Measurements from ENCODE around the gene MIGA2. TPM values are rescaled to one million over a fixed set of nuclear protein-coding genes. Genes with fewer than 3 reads are reported as not detected.

MIGA2 gene
- polyA plus RNA-seq, 1 experiment = 23.7 TPM

DNA sequence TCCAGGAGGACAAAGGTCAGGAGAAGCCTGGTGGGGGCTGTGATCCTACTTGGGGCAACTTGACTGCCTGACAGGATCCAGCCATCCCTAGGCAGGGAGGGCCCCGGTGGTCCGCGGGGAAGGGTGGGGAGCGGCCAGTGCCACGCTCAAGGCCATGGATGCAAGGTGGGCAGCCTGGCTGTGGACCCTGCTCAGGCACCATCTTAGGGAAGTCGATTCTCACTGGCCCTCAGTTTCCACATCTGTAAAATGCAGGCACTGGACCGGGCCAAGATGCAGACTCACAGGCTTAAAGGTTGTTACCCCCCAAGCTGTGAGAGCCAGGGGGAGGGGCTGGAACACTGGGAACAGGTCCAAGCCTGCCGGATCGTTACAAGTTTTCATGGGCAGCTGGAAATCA, 35.7 kb downstream of the MIGA2 start:
- no peaks in the 10 kb centered on the region for H3K27me3 ChIP-seq (ENCODE audit: control insufficient read depth, insufficient read depth, low read length)
- ChIA-PET POLR2A (no interaction called here), CTCF (no interaction called here)
- DNase-seq (ENCODE audit: low read depth) = no peak
- H3K4me3 ChIP-seq (ENCODE audit: low read depth, low read length) = no peak overlapping the region
- no peak for TF ChIP-seq CTCF (IDR thresholded peaks at IDR 0.05; ENCODE audit: insufficient read depth, low read depth, low read length)
- peaks cover 10% of the 10 kb centered on the region for H3K36me3 ChIP-seq (ENCODE audit: control insufficient read depth, insufficient read depth, low read length)

DNA sequence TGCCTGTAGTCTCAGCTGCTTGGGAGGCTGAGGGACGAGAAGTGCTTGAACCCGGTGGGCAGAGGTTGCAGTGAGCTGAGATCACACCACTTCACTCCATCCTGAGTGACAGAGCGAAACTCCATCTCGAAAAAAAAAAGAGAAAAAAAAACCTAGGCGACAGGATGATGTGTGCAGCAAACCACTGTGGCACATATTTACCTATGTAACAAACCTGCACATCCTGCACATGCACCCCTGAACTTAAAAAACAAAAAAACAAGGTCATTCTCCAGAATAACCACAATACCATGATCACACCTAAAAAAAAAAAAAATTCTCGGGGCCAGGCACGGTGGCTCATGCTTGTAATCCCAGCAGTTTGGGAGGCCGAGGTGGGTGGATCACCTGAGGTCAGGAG, 37.0 kb downstream of the MIGA2 start:
- TF ChIP-seq CTCF (IDR thresholded peaks at IDR 0.05; ENCODE audit: insufficient read depth, low read depth, low read length) = no peak
- no peak for DNase-seq (ENCODE audit: low read depth)
- H3K36me3 ChIP-seq (ENCODE audit: control insufficient read depth, insufficient read depth, low read length) = peaks cover 3% of the 10 kb centered on the region
- ChIA-PET POLR2A (no interaction called here), CTCF (interaction anchor here (0.9 to 1.1 kb wide), 2 partner anchors 24 to 45 kb away, joined by 3 read pairs; partner anchors contain the start of gene SH3GLB2)
- no peak overlapping the region for H3K4me3 ChIP-seq (ENCODE audit: low read depth, low read length)
- H3K27me3 ChIP-seq (ENCODE audit: control insufficient read depth, insufficient read depth, low read length) = no peaks in the 10 kb centered on the region

DNA sequence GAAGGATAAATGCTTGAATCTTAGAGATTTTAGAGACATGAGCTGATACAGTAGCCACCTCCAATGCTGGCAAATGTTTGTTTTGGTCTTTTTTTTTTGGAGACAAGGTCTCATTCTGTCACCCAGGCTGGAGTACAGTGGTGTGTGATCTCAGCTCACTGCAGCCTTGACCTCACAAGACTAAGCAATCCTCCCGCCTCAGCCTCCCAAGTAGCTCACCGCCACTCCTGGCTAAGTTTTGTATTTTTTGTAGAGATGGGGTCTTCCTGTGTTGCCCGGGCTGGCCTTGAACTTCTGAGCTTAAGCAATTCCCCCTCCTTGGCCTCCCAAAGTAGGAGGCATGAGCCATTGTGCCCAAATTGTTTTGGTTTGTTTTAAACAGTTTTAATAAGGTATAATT, 37.7 kb downstream of the MIGA2 start:
- no peak for DNase-seq (ENCODE audit: low read depth)
- Histone ChIP-seq H3K4me3 (ENCODE audit: low read depth, low read length) (no peak overlapping the region), H3K27me3 (ENCODE audit: control insufficient read depth, insufficient read depth, low read length) (no peaks in the 10 kb centered on the region), H3K36me3 (ENCODE audit: control insufficient read depth, insufficient read depth, low read length) (peaks cover 2% of the 10 kb centered on the region; the same call in 1 of the 2 replicates)
- POLR2A ChIA-PET = no interaction called here
- TF ChIP-seq CTCF (IDR thresholded peaks at IDR 0.05; ENCODE audit: insufficient read depth, low read depth, low read length) = no peak
- CTCF ChIA-PET = interaction anchor here (0.9 kb wide), 1 partner anchor 25 kb away, joined by 3 read pairs; no protein-coding TSS in a partner anchor

DNA sequence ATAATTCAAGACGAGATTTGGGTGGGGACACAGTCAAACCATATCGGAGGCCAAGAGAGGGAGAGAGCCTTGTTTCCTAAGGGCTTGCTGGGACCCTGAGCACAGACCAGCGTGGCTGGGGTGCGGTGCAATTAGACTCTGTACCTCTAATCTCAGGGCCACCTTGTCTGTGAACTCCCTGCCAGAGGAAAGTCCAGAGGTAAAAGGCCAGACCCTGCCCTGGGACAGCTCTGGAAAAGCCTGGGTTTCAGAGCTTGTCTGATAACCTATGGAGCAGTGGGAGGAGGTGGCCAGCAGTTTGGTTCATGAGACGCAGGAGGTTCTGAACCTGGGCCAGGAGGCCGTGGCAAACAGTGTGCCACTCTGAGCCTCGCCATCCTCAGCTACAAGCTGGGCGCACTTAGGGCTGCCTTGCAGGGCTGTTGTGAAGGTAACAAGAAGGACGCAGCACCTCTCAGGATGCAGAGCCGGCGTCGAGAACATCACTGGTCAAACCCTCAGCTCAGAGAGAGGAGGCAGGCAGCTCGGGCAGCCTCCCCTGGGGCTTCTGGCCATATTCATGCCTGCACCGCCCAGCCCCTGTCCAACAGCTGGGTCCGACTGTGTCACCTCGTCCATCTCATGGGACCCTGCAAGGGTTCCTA, 39.7 kb downstream of the MIGA2 start:
- H3K27me3 ChIP-seq (ENCODE audit: control insufficient read depth, insufficient read depth, low read length) = no peaks in the 10 kb centered on the region
- H3K4me3 ChIP-seq (ENCODE audit: low read depth, low read length) = no peak overlapping the region
- no peak for DNase-seq (ENCODE audit: low read depth)
- ChIA-PET POLR2A (no interaction called here), CTCF (no interaction called here)
- peaks cover 1% of the 10 kb centered on the region; the same call in 1 of the 2 replicates for H3K36me3 ChIP-seq (ENCODE audit: control insufficient read depth, insufficient read depth, low read length)
- no peak for TF ChIP-seq CTCF (IDR thresholded peaks at IDR 0.05; ENCODE audit: insufficient read depth, low read depth, low read length)

GRCh38 chr9:129076640-129077037, 40.2 kb downstream of the MIGA2 start:
- H3K4me3 ChIP-seq (ENCODE audit: low read depth, low read length) = no peak overlapping the region
- ChIA-PET POLR2A (no interaction called here), CTCF (no interaction called here)
- no peaks in the 10 kb centered on the region for H3K27me3 ChIP-seq (ENCODE audit: control insufficient read depth, insufficient read depth, low read length)
- no peaks in the 10 kb centered on the region for H3K36me3 ChIP-seq (ENCODE audit: control insufficient read depth, insufficient read depth, low read length)
- TF ChIP-seq CTCF (IDR thresholded peaks at IDR 0.05; ENCODE audit: insufficient read depth, low read depth, low read length) = no peak
- DNase-seq (ENCODE audit: low read depth) = no peak
